Esophagus mucosa (tissue), 1 donor: Measurements from ENCODE around the gene TCF4. TPM values are rescaled to one million over a fixed set of nuclear protein-coding genes. Genes with fewer than 3 reads are reported as not detected.
A peak's percentile ranks its signal among the peaks of the same experiment; 100 is the strongest.

ENCODE experiments used
- ATAC-seq: fragments of 200-7000 bp; cut with Tn5 transposase; one replicate; pipeline ENCODE4 v1.9.1; 2020
- total RNA-seq: library from RNA; stranded (reverse); gene quantifications from one replicate; pipeline ENCODE4 v1.2.4, GENCODE V29; 2023
- donor health status: DM: yes; HTN: yes; CAD: no.

The TCF4 gene
- total RNA-seq, 1 donor from 2014 or later: 25.1 TPM

DNA sequence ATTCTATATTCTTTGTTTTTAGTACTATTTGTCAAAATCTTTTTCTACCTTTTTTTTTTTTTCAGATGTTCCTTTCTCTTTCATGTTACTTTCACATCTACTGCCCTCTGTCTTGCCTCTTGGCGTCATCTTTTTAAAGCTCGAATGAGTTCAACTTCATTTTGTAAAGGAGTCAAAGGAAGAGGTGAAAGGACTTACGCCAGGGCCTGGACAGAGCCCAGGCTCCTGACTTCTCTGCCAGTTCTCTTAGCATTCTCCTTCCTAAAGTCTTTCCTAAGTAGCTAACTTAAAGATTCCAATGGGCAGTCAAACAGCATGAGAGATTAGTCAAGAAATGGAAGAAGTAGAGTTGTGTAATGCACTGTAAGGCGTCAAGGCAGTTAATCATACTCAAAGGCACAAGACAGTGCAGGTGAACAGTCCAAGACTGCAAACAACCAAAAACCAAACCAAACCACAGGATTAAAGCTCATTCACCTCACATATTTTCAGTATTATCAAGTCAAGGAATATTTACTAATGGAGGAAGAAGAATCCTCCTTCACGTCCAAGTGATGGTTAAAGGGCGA is 301.7 kb downstream of the TCF4 start:
- peak; percentile 32 for ATAC-seq

DNA sequence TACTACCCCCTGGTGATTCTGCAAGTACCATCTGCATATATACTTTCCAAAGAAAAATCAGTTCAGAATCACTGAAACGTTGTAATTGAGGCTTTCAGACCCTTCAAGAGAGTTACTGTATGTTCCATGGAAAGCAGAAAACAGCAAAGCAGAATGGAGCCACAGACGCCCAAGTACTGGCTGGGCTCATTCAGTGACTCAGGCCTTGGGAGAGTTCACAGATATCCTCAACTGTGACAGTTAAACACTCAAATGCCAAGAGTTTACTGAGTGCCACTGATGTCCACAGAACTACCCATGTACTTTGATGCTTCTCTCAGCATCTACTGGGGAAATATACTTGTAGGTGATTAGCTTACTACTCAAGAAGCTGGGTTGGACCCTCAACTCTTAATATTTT is 303.4 kb downstream of the TCF4 start:
- ATAC-seq: no peak

DNA sequence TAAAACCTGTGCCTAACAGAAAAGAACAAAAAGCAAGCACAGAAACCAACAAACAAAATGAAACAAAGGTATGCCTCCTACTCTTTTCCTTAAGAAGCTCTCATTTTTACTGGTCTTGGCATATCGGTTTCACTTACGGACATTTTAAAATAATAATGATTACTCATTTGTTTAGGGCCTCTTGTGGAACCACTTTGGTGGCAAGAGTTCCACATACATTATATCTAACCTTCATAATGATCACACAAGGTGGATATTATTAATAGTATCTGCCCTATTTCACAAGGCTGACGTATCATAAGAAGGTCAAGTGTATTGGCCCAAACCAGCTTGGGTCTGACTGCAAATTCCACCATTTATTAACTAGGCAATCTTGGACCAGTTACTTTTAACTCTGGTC is 304.7 kb downstream of the TCF4 start:
- ATAC-seq: no peak

DNA sequence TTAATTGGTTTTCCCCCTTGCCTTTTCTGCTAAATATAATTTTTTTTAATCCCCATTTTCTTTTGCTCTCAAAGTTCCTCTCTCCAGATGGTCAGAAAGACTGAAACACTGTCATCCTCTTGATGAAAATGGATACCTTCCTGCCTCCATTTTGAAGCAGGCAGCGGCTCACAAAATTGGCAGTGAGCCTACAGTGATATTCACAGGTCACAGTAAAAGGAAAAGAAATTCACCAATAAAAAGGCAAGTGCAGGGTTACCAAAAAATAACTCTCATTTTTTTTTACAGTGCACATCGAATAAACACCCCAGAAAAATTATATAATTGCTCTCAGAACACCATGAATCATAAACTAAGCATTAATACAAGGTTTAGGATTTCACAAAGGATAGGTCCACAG is 307.5 kb downstream of the TCF4 start:
- ATAC-seq: no peak

DNA sequence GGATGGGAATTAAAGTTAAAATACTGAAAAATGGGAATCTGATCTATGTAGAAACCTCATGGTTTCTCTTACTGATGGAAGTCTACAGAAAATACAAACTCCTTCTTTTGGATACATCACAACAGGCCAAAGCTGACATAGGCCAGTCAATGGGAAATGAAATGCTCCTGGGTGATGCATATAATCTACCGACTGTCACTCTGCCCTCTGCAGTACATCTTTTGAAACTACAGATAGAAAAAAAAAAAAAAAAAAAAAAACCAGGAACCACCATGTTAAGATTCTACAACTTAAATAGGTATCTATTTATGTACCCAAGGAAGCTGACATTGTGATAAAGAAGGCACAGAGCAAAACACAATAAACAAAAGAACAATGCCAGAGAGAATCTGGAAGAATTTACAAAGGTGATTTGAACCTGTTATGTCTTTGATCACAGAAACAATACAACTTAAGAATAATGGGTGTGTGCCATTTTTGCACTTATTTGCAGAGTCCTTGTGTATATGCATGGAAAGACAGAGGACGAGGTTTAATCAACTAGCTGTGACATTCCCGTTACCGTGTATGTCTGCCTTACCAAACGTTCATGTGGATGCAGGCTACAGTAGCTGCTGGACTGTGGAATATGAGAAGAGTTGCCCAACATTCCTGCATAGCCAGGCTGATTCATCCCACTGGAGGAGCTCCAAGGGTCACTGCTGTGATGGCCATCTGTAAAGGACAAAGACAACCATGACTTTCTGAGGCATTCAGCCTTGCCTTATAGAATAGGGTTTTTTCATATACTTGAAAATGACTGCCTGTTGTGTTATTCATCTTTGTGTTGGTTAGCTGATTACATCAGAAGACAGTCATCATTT is 312.7 kb downstream of the TCF4 start:
- no peak for ATAC-seq

DNA sequence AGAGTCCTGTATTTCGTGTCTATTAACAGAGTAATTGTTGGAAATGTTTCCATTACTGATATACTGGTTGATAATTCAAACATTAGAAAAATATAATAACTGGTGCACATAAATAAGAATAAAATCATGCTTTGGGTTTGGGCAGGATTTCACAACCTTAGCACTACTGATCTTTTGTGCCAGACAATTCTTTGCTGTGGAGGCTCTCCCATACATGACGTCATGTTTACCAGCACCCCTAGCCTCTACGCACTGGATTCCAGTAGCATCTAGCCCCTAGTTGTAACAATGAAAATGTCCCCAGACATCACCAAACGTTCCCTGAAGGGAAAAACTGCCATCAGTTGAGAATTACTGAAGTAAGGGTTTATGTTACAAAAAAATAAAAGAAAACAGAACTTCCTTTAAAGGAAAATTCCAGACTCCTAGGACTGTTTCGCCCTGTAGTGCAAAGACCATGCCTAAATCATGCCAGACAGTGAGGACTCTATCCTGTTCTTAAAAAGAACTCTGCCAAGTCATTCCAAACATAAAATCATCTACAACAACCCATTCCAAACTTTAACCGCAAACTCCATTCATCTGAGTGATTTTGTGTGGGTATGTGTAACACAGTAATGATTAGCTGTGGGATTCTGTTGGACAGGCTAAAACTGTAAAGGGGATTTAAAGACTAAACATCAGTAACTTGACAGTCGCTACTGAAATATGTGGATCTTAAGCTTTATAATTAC is 315.3 kb downstream of the TCF4 start:
- ATAC-seq: no peak

DNA sequence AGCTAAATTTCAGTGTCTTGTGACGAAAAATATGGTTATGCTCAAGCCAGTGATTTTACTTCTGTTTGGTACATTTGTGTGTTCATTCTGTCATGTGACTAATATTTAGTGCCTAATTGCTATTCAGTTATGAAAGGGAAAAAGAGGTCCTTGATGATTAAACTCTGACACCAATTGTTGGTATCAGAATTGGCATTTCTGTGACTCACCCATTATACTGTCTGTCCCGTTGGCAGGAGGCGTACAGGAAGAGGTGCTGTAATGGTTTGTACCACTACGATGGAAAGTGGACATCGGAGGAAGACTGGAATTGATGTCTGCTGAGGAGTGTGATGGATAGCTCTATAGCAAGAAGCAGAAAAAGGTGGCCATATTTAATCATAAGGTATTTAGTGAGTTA is 318.4 kb downstream of the TCF4 start:
- no peak for ATAC-seq

DNA sequence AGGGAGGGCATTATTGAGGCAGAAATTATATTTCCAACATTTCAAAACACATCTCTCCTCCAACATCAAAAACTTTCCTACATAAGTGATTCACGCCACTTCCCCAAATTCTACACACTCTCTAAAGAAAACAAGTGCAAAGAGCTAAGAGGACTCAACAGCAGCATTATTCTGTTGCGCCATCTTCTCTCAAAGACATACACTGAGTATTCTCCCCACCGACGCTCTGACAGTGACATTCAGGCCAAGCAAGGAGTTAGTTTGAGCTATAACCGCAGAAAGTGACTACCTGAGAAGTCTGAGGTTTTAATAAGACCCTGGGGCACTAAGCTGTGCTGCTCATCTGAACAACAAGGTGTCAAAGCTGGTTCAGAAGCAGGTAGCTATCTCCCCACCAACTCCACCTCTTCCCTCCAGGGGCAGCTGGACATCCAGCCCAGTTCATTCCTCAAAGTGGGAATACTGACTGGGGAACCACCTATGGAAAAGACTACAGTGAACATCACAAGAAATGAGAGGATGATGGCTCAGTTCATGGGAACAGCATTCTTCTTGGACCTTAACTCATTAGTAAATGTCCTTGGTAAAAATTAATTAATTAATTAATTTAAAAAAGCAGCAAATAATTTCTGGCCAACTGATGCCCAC is 319.2 kb downstream of the TCF4 start:
- no peak for ATAC-seq

DNA sequence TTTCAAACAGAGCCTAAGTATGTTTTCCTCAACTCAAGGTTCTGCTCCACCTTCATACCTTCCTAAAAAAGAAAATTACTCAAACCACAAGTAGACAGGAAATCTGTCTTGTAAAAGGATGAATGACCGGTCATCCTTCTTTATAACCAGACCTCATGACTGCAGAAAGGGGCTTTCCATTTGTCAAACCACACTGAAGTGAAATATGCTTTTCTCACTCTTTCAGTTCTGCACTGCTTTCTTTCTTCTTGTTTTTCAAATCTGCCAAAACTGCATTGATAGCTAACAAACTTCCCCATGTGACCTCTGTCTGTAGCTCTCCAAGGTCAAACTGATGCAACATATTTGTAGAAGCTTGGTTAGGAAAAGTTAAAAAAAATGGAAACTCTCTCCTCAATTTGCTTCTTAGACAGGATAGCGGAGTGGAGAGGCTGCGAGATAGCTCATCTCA is 319.8 kb downstream of the TCF4 start:
- no peak for ATAC-seq

DNA sequence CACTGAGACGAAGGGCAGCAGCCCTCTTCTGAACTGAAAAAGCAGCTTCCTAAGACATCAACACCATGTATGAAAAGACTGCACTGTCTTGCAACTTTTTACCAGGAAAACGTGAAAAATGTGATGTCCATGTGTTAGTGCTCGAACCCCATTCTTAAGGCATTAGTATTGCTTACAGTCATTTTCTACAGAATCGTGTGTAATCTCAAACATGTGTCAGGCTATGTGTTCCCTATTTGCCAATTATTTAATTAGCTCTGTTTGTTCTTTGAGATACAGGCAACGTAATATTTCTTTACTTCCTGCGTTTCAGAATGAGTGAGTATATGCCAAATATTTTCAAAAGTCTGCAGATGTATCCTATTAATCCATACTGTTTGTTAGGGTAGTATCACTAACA is 321.0 kb downstream of the TCF4 start:
- ATAC-seq: no peak

DNA sequence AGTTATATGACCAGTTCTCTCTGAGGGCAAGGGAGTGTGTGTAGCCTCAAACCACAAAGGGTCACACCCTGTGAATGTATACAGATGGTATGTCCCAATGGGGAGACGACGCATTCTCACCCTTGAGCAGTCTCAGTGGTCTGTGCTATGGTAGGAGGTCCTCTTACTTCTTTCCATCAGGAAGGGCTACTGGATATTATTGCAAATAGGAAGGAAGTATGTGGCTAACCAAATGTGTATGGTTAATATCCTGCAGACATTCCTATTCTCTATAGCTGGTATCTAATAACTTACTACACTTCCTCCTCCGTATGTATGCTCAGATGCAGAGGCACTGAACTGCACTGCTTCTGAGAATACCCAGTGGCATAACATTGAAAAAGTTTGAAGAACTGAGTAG is 322.0 kb downstream of the TCF4 start:
- ATAC-seq: peak; percentile 55

DNA sequence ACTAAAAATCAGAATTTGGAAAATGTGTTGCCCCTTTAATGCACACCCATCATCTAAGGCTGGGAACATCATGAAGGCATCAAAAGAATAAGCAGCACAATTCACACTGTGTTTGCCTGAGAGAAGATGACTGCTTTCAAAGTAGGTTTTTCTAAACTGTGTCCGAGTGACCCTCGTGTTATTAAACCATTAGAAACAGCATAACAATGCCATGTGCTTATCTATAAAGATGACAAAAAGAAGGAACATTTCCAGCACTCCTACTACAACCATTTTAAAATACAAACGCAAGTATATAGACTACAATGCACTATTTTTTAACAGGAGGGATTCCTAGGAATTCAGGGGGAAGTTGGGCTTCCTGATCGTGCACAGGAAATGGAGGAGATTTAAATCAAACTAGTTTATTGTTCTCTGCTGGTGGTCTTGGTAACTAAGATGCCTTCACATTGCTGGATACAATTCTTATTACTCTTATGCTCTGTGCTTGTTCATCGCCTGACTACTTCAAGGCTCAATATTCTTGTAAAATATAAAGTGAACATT is 322.8 kb downstream of the TCF4 start:
- ATAC-seq: no peak

DNA sequence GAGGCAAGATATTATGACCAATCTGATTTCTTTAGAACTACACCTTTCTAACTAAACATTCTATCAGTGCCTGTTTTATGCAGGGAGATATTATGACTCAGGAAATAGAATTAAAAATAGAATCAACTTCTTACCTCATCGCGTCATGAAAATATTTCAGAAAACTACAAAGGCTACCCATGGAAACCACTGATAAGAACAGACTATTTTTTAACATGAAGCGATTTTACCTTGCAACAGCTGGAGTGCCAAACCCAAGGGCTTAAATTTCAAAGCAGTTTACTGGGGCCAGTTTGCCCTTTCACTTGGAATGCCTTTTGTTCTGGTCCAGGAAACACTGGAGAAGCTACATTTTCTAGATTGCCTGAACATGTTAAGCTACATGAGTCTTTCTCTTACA is 323.9 kb downstream of the TCF4 start:
- ATAC-seq: no peak

DNA sequence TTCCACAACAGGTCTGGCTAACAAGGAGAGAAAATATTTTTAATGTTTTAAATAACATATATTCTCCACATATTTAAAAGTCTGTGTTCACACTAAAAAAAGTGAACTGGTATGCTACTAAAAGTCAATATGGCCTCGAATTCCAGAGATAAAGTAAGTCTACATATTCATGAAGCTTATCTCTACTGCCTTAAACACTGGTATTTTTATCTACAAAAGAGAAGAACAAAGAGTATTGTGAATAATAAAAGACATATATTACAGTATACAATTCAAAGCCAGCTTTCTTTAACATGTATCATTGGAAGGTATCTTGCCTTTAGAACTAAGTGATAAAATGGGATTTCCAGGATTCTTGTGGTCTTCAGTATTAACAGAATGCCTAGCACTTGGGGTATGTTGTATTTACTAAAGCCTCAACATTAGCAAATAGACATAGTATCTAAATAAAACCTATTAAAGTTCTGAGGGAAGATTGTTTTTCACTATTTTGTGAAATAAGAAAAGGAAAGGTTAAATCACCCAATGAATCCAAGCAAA is 325.9 kb downstream of the TCF4 start:
- ATAC-seq: no peak

DNA sequence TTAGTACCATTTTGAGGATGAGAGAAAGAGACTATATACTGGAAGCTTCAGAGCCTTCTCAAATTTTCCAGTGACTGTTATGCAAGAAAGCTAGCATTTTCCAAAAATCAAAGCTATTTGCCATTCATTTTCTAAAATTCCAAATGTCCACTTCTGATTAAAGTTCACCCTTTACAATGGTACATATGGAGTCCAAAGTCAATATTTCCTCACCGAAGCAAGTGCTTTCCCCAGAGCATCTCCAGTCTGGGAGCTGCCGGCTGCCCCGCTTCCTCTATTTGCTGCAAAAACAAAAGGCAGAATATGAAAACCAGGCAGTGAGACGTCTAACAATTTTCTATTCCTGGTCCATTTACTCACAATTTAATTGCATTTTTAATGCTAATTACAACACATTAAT is 326.7 kb downstream of the TCF4 start:
- ATAC-seq: no peak

DNA sequence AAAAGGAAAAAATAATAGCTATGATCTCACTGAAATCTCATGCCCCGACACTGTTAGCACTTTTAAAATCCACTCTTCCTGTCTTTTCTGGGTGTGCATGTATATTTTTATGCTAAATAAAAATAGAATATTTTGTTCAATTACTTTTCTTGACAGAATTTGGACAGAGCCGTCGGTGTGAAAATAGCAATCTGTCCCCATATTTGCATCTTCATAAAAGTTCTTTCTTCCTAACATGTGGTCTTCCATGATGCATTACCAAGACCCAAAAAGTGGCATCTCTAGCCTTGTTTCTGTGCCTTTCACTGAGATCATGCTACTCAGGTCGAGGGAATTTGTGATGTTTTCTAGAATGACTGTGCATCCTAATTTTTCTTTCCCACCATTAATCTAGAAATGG is 329.9 kb downstream of the TCF4 start:
- ATAC-seq: no peak

DNA sequence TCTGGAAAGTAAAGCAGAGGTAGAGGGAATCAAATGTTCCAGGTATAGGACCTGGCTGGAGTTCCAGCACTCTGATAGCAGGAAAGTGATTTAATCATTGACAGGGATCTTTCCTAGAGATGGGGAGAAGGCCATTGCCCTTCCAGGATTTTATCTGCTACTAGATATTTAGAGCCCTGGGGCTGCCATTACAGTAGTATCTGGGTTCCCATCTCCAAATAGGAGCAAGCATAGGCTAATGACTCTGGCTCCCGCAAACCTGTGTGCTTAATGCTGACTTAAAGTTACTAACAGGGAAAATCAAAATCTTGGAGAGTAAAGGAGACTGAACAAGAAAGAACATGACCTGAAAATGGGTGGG is 331.1 kb downstream of the TCF4 start:
- no peak for ATAC-seq

DNA sequence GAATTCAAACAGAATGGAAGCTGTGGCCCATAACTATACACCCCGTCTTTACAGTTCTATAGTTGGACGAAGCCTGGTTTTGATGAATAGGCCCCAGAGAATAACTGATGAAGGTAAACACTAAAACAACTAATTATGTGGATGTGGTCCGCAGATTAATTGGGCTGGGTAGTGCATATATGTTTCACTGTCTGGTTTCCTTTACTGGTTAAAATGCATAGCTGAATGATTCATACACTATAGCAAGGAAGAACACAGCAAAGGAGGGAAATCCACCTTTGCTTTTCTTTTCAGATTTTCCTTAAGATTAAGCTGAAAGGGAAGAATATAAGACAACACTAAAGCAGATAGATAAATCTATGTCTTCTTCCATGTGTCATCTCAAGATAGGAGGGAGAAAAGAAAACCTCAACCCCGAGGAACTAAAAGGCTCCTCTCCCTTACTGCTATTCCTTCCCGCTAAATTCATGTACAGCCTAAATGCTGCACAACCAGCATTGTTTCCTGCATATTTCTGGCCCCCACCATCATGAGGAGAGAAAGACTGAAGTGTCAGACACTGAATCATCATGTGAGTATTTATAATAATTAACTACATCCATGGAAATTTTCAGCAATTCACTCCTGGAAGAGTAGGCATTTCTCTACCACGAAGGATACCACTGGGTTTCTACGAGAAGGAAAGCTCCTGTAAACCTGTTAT is 331.6 kb downstream of the TCF4 start:
- ATAC-seq: no peak

DNA sequence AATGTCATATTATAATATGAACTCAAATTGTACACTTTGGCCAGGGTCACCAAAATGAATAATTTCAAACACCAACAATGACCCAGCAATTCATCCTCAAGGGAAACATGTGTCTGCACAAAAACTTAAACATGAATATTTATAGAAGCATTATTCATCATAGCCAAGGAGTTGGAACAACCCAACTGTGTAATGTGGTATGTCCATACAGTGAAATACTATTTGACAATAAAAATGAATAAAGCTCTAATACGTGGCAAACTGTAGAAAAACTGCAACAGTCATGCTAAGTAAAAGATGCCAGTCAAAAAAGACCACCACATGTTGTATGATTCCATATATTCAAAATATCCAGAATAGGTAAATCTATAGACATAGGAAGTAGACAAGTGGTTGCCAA is 334.2 kb downstream of the TCF4 start:
- no peak for ATAC-seq

DNA sequence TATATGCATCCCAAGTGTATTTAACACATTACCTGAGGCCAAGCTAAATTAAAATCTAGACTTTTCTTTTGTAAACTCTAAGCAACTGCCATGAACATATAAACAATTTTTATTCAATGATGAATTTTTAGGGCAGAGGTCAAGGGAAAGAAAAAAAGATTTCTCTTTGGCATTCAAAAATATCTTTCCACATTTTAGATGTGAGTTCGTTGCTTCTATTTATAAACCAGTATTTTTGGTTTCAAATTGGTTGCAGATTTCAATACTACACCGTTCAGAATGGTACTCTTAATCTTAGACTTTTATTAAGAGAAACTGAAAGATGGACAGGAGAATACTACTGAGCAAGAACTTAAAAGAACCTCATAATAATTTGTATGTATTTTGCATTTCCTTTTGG is 335.1 kb downstream of the TCF4 start:
- no peak for ATAC-seq

DNA sequence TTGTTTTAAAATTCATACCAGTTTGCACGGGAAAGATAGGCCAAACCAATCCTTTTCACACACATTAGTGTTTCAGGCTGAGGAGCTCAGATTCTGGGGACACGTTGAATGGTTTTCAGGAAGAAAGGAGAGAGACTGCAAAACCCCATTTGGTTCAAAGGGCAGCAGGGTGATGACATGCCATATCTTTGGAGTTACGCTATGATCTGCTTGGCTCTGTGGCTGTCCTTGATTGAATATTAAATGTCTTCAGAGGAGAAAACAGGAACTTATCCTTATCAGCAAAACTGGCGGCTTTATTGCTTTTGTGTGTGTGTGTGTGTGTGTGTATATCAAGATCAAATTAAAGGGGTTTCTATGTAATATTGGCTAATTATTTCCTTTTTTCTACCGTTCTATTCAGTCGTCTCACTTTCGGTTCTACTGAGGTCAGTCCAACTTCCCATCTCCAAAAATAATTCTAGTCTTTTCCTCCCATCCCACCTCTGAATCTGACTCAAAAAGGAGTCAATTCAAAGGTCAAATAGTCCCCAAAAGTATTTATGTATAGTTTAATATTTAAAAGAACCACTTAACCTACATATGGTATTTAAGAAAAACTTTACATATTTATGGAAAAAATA is 335.8 kb downstream of the TCF4 start:
- no peak for ATAC-seq
